GM21390 (cell line): ENCODE results near the gene PIK3IP1.
A peak's percentile ranks its signal among the peaks of the same experiment; 100 is the strongest.
"Not testable (repeated sequence)": the region's sequence is repeated elsewhere in the genome, so short reads cannot be mapped to it uniquely, and the experiment has no call there.

Experiments used
- ATAC-seq: cut with Tn5 transposase; IDR thresholded peaks from one replicate; pipeline ENCODE4 v1.9.1; 2021; ENCODE audit not compliant: unreplicated experiment

The PIK3IP1 gene, protein sequence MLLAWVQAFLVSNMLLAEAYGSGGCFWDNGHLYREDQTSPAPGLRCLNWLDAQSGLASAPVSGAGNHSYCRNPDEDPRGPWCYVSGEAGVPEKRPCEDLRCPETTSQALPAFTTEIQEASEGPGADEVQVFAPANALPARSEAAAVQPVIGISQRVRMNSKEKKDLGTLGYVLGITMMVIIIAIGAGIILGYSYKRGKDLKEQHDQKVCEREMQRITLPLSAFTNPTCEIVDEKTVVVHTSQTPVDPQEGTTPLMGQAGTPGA

DNA sequence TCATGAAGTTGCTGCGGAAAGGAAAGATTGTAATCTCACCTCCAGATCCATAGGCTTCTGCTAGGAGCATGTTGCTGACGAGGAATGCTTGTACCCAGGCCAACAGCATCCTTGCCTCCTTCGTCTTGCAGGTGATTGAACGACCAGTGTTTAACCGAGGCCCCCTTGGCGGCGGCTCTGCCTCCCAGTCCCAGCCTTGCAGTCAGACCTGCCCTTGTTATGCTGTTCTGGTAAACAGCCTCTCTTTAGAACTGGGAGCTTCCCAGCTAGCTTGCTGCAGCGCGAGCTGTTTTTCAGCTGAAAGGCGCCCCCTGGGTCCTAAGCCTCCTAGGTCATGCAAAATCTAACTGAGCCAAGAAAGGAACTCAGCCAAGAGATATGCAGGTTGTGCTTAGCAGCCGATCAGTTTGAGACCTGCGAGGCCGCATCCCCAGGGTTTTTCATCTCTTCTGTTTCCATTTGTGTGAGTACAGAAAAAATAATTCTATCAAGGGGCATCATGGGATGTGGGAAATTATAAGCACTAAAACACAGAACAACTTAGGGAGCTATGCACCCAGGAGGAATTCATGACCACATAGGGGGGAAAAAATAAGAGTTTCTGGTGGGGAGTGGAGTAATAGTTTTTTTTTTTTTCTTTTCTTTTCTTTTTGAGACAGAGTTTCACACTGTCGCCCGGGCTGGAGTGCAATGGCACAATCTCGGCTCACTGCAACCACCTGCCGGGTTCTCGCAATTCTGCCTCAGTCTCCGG is at the start of gene PIK3IP1:
PIK3IP1 (minus strand) TSS at position 253 of the 754 bp plus-strand sequence; CDS start at position 109, 144 bp downstream.
- peak; percentile 36 for ATAC-seq

GRCh38 chr22:31341386-31342088 is 49.2 kb upstream of the PIK3IP1 start:
- no peak for ATAC-seq

GRCh38 chr22:31340765-31341247 is 48.5 kb upstream of the PIK3IP1 start:
- ATAC-seq, result no peak

- ATAC-seq, result no peak
Observed at GRCh38 chr22:31340360-31340759, 48.1 kb upstream of the PIK3IP1 start.

DNA sequence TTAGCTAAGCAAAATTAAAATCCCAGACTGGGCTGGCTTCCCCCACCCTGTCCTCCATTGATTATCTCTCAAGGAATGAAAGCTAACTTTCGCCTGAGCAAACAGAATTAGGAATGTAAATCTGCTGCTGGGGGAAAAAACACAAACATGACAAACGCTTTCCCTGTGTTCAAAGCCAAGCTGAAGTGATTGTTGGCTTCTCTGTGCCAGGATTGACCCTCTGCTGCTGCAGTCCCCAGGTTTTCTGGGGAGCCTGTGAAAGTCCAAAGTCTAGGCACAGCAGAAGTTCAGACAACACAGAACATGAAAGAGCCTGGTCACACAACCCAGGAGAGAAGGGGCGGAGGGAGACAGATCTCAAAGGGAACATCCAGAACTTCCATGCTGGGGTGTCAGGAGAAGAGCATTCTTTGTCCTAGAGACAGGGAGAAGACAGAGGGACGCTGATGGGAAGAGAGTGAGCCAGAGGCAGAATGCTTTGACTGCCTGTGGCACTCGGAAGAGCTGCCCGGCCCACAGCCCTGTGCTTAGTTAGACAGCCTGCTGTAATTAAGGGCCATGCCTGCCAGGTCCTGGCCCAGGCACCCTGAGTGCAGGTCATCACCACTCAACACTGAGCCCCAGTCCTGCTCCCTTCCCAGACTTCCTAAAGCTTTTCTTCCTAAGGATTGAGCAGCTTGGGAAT is 47.0 kb upstream of the PIK3IP1 start:
- no peak for ATAC-seq

DNA sequence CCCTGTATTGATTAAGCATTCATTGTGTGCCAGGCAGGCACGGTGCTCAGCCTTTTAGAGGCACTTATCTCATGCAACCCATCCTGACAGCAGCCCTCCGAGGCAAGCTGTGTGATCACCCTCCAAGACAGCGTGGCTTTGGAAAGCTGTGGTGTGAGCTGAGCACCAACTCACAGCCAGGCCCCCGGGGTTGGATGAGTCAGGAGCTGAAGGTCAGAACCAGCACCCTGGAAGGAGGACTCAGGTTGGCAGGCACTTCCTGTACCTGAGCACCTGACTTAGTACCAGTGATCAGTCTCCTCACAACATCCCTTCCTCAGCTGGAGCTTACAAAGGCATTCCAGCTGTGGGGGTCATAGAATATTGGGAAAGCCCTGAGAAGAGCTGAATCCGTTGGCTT is 44.9 kb upstream of the PIK3IP1 start:
- no peak for ATAC-seq

GRCh38 chr22:31334329-31334728 is 42.0 kb upstream of the PIK3IP1 start:
- no peak for ATAC-seq

DNA sequence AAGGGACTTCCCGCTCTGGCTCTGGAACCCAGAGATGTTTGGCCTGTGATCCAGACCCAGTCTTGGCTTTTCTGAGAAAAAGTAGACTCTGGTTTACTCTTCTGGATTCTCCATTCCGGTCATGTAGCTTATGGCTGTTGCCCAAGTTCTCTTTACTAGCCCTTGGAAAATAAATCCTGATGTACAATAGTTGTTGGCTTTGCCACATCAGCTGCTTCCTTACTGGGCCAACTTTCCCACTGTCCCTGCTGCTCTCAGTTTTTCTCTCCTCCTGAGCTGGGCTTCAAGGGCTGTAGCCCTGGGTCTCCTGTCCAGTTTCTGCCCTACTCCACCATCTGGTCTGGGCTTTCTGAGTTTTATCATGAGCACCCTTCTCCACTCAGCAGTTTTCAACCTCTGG is 41.4 kb upstream of the PIK3IP1 start:
- no peak for ATAC-seq

DNA sequence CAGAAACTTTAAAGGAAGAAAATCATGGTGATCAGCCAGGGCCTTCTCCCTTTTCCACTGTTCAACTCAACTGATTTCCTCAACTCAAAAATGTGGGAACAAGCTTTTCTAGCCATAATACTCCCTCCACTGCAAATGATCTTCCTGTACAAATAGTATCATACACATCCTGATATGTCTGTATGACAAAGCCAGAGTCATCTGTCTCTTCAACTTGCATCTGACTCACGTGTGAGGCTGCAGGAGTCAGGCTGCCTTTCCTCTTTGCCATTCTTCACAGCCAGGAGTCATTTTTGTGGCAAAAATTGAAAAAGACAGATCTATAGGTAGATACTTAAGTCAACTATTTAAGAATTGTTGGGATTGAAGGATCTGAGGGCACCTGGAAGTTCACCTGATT is 40.6 kb upstream of the PIK3IP1 start:
- ATAC-seq, result no peak

GRCh38 chr22:31332010-31332409 is 39.7 kb upstream of the PIK3IP1 start:
- ATAC-seq, result no peak

- ATAC-seq, result no peak
Observed at GRCh38 chr22:31329453-31330215, 37.3 kb upstream of the PIK3IP1 start.

GRCh38 chr22:31329029-31329428 is 36.7 kb upstream of the PIK3IP1 start:
- no peak for ATAC-seq

DNA sequence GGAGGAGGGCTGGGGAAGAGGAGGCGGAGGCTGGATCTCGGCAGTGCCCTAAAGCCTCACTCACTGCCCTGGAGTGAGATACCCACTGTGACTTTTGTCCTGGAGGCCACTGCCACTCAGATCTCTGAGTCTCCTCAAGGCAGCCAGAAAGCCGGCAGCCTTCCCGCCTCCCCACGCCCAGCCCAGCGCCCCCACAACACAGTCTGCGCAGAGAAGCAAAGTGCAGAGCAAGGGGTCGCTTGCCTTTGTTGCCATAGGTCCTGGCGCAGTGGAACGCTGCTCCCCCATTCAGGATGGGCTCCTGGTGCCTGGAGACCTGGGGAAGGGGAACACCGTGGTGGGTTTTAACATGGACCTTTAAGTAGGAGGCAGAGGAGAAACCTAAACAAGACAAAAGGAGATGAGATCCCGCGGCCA is 36.3 kb upstream of the PIK3IP1 start:
- ATAC-seq, result no peak

DNA sequence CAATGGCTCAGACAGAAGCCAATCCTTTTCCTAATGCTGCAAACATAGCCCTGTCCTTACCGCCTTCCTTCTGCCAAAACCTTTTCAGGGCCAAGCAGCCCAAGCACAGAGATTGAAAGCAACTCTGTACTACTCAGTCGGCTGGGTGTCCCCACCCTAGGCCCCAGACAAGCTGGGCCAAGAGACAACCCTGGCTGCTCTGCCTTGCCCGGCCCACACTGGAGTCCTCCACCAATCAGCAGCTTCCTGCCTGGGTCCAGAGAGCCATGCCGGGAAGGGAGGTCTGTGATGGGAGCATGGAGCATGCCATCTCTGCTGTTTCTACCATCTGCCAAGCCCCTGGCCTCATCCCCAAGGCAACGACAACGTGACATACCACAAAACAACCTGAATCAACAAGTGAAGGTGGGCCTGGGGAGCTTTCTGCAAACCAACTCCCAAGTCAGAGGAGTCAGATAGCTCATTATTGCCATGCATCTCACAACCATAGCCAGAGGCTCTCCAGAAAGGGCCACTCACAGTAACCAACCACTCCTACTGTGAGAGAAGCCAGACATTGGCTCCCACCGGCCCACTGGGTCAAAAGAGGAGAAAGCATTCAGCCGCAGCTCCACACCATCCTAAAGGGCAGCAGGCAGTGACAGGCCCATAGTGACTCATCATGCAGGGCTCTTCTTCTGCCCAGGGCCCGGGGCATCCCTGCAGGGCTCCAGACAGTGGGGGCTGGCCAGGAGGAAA is 35.7 kb upstream of the PIK3IP1 start:
- no peak for ATAC-seq

GRCh38 chr22:31326877-31327276 is 34.6 kb upstream of the PIK3IP1 start:
- ATAC-seq, result no peak

- no peak for ATAC-seq
Observed at GRCh38 chr22:31323578-31324550, 31.6 kb upstream of the PIK3IP1 start.

GRCh38 chr22:31321421-31321820 is 29.1 kb upstream of the PIK3IP1 start:
- no peak for ATAC-seq

GRCh38 chr22:31314220-31314619 is 21.9 kb upstream of the PIK3IP1 start:
- ATAC-seq, result not testable (repeated sequence)
